ENCODE data around the gene CNKSR1.
A peak's percentile ranks its signal among the peaks of the same experiment; 100 is the strongest.

CNKSR1 gene, protein sequence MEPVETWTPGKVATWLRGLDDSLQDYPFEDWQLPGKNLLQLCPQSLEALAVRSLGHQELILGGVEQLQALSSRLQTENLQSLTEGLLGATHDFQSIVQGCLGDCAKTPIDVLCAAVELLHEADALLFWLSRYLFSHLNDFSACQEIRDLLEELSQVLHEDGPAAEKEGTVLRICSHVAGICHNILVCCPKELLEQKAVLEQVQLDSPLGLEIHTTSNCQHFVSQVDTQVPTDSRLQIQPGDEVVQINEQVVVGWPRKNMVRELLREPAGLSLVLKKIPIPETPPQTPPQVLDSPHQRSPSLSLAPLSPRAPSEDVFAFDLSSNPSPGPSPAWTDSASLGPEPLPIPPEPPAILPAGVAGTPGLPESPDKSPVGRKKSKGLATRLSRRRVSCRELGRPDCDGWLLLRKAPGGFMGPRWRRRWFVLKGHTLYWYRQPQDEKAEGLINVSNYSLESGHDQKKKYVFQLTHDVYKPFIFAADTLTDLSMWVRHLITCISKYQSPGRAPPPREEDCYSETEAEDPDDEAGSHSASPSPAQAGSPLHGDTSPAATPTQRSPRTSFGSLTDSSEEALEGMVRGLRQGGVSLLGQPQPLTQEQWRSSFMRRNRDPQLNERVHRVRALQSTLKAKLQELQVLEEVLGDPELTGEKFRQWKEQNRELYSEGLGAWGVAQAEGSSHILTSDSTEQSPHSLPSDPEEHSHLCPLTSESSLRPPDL

GRCh38 chr1:26177182-26177684 lies at the start of gene CNKSR1:
Gene CNKSR1, plus strand, starts transcription at chr1:26177491. Its CDS starts 57 bp downstream, at chr1:26177548.
- no peak for DNase-seq (ENCODE audit: low read depth in 1 of 2, low spot score in 1 of 2)

GRCh38 chr1:26129778-26130177 lies 47.5 kb upstream of the CNKSR1 start:
- no peak for DNase-seq (ENCODE audit: low read depth in 1 of 2, low spot score in 1 of 2)

DNA sequence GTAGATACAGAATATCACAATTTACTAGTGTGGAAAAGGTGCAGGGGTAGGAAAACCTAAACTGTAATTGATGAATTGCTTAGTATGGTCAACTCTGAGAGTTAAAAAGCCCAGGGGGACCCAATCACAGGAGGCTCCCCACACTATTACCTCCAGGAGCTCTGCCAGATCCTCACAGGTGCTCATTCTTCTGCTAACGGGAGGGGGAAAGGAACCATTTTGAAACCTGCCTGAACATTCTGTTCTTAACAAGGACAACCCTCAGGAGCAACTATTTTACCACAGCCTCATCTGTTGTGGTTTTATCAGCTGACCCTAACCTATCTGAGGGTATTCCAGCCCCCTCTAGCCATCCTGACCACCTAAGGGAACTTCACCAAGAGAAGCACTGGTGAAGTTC lies 46.6 kb upstream of the CNKSR1 start:
- no peak for DNase-seq (ENCODE audit: low read depth in 1 of 2, low spot score in 1 of 2)

DNA sequence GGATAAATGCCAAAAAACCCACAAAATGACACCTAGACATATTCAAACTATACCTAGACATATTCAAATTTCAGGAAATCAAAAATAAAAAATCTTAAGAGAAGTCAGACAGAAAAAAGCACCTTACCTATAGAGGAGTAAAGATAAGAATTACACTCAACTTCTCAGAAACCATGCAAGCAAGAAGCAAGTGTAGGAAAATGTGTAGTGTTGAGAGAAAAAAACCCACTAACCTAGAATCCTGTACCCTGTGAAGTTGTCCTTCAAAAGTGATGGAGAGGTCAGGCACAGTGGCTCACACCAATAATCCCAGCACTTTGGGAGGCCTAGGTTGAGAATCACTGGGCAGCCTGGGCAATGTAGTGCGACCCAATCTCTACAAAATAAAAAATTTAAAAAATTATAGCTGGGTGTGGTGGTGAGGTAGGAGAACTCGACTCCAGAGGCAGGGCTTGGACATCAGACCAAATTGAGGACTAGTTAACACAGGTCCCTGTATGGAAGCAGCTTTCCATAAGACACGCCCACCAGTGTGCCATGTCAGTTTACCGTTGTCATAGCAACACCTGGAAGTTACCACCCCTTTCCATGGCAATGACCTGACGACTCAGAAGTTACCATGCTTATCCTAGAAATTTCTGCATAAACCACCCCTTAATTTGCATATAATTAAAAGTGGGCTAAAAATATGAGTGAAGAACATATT lies 45.0 kb upstream of the CNKSR1 start:
- DNase-seq (ENCODE audit: low read depth in 1 of 2, low spot score in 1 of 2), result no peak

DNA sequence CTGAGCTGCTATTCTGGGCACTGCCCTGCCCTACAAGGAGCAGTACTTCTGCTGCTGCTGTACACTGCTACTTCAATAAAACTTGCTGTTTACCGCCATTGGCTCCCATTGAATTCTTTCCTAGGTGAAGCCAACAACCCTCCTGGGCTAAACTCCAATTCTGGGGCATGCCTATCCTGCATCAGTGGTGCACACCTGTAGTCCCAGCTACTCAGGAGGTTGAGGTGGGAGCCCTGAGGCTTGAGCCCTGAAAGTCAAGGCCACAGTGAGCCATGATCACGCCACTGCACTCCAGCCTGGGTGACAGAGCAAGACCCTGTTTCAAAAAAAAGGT lies 44.5 kb upstream of the CNKSR1 start:
- DNase-seq (ENCODE audit: low read depth in 1 of 2, low spot score in 1 of 2), result no peak

DNA sequence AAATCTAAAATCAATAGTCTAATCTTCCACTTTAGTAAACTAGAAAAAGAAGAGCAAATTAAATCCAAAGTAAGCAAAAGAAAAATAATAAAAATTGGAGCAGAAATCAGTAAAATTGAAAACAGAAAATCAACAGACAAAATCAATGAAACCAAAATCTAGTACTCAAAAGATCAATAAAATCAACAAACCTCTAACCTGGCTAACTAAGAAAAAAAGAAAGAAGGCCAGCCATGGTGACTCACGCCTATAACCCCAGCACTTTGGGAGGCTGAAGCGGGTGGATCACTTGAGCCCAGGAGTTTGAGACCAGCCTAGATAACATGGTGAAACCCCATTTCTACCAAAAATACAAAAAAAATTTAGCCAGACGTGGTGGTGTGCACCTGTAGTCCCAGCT lies 42.8 kb upstream of the CNKSR1 start:
- no peak for DNase-seq (ENCODE audit: low read depth in 1 of 2, low spot score in 1 of 2)

GRCh38 chr1:26138974-26139558 lies 38.2 kb upstream of the CNKSR1 start:
- DNase-seq (ENCODE audit: low read depth in 1 of 2, low spot score in 1 of 2), result no peak

DNA sequence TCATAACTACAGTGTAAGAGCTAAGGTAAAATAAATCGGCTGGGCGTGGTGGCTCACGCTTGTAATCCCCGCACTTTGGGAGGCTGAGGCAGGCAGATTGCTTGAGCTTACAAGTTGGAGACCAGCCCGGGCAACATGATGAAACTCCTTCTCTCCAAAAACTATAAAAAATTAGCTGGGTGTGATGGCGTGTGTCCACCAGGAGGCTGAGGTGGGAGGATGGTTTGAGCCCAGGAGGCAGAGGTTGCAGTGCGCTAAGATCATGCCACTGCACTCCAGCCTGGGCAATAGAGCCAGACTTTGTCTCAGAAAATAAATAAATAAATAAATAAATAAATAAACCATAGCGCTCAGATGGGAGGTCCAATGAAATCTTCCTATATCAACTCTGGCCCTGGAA lies 35.1 kb upstream of the CNKSR1 start:
- no peak for DNase-seq (ENCODE audit: low read depth in 1 of 2, low spot score in 1 of 2)

GRCh38 chr1:26145041-26145959 lies 32.0 kb upstream of the CNKSR1 start:
- DNase-seq (ENCODE audit: low read depth in 1 of 2, low spot score in 1 of 2), result peak; percentile 46

- DNase-seq (ENCODE audit: low read depth in 1 of 2, low spot score in 1 of 2), result no peak
Observed at GRCh38 chr1:26145960-26146294, 31.4 kb upstream of the CNKSR1 start.

- DNase-seq (ENCODE audit: low read depth in 1 of 2, low spot score in 1 of 2), result no peak
Observed at GRCh38 chr1:26148887-26149286, 28.4 kb upstream of the CNKSR1 start.

GRCh38 chr1:26153966-26154532 lies 23.2 kb upstream of the CNKSR1 start:
- DNase-seq (ENCODE audit: low read depth in 1 of 2, low spot score in 1 of 2), result no peak

DNA sequence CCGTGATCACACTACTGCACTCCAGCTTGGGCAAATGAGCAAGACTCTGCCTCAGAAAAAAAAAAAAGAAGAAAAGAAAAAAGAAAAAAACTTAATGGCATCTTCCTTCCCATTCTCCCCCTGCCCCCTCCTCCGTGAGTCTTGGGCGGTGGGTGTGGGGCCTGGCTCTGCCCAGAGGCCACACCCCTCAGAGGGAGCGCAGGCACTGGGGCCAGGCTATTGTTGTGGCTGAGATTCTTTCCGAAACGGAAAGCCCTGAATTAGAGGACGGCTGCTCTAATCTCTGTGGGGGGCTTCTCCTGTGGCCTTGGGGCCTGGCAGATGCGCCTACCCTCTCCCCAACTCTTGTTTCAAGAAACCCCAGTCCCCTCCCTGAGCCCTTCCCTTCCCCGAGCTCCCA lies 22.5 kb upstream of the CNKSR1 start:
- DNase-seq (ENCODE audit: low read depth in 1 of 2, low spot score in 1 of 2), result no peak

DNA sequence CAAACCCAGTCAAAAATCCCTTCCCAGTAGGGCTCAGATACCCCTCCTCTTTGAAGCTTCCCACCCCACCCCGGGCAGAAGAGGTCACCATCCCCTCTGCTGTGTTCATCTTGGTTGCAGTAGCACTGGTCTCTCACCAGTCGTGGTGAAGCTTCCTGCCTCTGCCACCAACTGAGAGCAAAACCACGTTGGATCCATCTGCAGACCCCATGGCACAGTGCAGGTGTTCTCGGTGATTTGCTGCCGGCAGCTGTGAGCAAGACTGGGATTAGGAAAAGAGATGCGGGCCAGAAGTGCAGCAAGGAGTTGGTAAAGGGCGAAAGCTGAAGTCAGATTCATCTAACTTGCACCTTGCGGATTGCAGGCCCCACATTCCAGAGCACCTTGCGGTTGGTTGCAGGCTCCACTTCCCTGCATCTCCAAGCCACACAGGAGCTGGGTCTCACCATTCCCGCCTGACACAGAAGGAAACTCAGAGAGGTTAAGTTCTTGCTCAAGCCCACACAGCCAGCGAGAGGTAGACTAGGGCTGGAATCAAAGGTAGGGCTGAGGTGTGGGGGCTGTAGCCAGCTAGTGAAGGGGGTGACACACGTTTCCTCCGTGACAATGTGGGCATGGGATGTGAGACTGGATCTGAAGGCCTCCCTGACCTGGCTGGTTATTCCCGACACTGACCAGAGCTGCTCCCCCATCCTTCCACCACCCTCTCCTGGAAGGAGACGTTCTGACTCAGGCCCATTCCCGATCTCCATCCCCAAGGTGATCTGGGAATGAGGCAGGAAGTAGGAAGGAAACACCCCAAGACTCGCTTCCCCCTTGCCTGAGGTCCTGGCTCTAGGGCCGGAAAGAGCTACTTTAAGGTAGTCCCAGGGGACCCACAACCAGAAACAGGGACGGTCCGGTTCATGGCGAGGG lies 21.7 kb upstream of the CNKSR1 start:
- DNase-seq (ENCODE audit: low read depth in 1 of 2, low spot score in 1 of 2), result no peak

GRCh38 chr1:26156285-26157038 lies 20.8 kb upstream of the CNKSR1 start:
- DNase-seq (ENCODE audit: low read depth in 1 of 2, low spot score in 1 of 2), result no peak

GRCh38 chr1:26158271-26158907 lies 18.9 kb upstream of the CNKSR1 start:
- DNase-seq (ENCODE audit: low read depth in 1 of 2, low spot score in 1 of 2), result no peak

GRCh38 chr1:26158908-26159742 lies 18.2 kb upstream of the CNKSR1 start, which contains the start of gene FAM110D:
Gene FAM110D, plus strand, starts transcription at chr1:26159079. Its CDS starts 2,213 bp downstream, at chr1:26161292.
- DNase-seq (ENCODE audit: low read depth in 1 of 2, low spot score in 1 of 2), result no peak
